HG02938 (cell line): ENCODE results near the gene AOPEP.

ENCODE experiments used
- ATAC-seq: cut with Tn5 transposase; IDR thresholded peaks from one replicate; pipeline ENCODE4 v1.9.1; 2021; ENCODE audit warnings: mild to moderate bottlenecking, moderate library complexity; ENCODE audit not compliant: unreplicated experiment

Gene AOPEP

GRCh38 chr9:94980947-94981722, 254.6 kb downstream of the AOPEP start:
- no peak for ATAC-seq

- ATAC-seq: no peak
Measured at GRCh38 chr9:94981723-94982090, 255.2 kb downstream of the AOPEP start.

- no peak for ATAC-seq
Measured at GRCh38 chr9:94982211-94982610, 255.7 kb downstream of the AOPEP start.

GRCh38 chr9:94983552-94983951, 257.1 kb downstream of the AOPEP start:
- ATAC-seq: no peak

- no peak for ATAC-seq
Measured at GRCh38 chr9:94984891-94985476, 258.5 kb downstream of the AOPEP start.

- ATAC-seq: no peak
Measured at GRCh38 chr9:94985649-94986048, 259.1 kb downstream of the AOPEP start.

GRCh38 chr9:94987731-94988130, 261.2 kb downstream of the AOPEP start:
- ATAC-seq: no peak

- ATAC-seq: no peak
Measured at GRCh38 chr9:94990897-94991561, 264.5 kb downstream of the AOPEP start.

GRCh38 chr9:94991961-94992907, 265.7 kb downstream of the AOPEP start:
- ATAC-seq: no peak

GRCh38 chr9:94993160-94993820, 266.8 kb downstream of the AOPEP start:
- ATAC-seq: no peak

- no peak for ATAC-seq
Measured at GRCh38 chr9:94993821-94994165, 267.3 kb downstream of the AOPEP start.

GRCh38 chr9:94995048-94995693, 268.7 kb downstream of the AOPEP start:
- ATAC-seq: no peak

- ATAC-seq: no peak
Measured at GRCh38 chr9:94996641-94997040, 270.1 kb downstream of the AOPEP start.

GRCh38 chr9:94997727-94998126, 271.2 kb downstream of the AOPEP start:
- no peak for ATAC-seq

GRCh38 chr9:94999832-95000231, 273.3 kb downstream of the AOPEP start:
- no peak for ATAC-seq

GRCh38 chr9:95000821-95001220, 274.3 kb downstream of the AOPEP start:
- ATAC-seq: no peak

- ATAC-seq: no peak
Measured at GRCh38 chr9:95001720-95002119, 275.2 kb downstream of the AOPEP start.

- no peak for ATAC-seq
Measured at GRCh38 chr9:95003689-95004410, 277.4 kb downstream of the AOPEP start.
